ENCODE results near the gene APH1B. TPM values are rescaled to one million over a fixed set of nuclear protein-coding genes. Genes with fewer than 3 reads are reported as not detected.
A peak's percentile ranks its signal among the peaks of the same experiment; 100 is the strongest.
"Not testable (repeated sequence)": the region's sequence is repeated elsewhere in the genome, so short reads cannot be mapped to it uniquely, and the experiment has no call there.

The APH1B gene
- total and polyA plus RNA-seq, 9 of the 15 experiments (the other 6 are each of a cell fraction or from before 2014, with no cell fraction given) = 5.1 to 9.7 (median 7.0) TPM

DNA sequence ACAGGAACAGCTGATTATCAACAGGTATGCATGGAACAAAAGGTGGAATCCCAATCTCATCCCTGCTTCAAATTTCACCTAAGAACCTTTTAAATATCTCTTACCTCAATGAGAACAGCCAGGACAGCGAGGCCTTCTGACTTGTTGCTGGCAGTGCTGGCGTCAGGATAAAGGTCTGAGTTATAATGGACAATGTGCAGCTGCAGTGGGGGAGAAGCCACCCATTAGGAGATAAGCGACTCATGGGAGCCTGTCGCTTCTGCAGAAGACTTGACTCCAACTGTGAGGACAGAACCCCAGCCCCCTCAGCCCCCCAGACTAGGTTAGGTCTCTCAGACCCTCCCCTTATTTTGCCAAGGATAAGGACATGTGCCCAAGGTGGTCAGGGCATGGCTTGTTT, 64.5 kb downstream of the APH1B start (continued):
- TF ChIP-seq TCF3 (CRISPR knock-in tag; IDR thresholded peaks at IDR 0.05) (peak; percentile 77), POLR2AphosphoS5 (IDR thresholded peaks at IDR 0.05; ENCODE audit: control insufficient read depth, insufficient read depth, low read depth, low read length) (peak; percentile 28; the same call in 1 of the 2 replicates), ZBTB7A (IDR thresholded peaks at IDR 0.05; ENCODE audit: borderline replicate concordance, control insufficient read depth, low read depth, low read length) (peak; percentile 55)

DNA sequence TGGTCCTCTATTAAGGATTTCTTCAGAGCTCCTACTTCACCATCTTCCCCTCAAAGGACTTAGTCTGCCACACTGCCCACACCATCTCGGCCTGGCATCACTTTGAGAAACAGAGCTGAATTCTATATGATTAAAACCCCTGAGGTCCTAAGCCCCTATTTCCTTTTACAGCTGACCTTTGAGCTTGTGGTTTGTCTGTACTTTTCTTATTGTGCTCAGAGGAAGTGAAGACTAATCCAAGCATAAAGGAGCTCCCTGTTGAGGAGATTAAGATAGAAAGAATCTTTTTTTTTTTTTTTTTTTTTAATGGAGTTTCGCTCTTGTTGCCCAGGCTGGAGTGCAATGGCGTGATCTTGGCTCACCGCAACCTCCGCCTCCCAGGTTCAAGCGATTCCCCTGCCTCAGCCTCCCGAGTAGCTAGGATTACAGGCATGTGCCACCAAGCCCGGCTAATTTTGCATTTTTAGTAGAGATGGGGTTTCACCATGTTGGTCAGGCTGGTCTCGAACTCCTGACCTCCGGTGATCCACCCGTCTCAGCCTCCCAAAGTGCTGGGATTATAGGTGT, 65.7 kb downstream of the APH1B start:
- H3K4me2 ChIP-seq (ENCODE audit: insufficient read depth, low read length); H4K20me1 ChIP-seq (replicated peaks; ENCODE audit: control insufficient read depth, insufficient read depth, low read length); ATAC-seq; H3K27me3 ChIP-seq (ENCODE audit: control insufficient read depth in 2 of 2, insufficient read depth in 2 of 2, low read length in 2 of 2); FAIRE-seq; DNase-seq (ENCODE audit: extremely low read depth in 1 of 4, low spot score in 3 of 4); H3K27ac ChIP-seq (ENCODE audit: extremely low read depth, low read depth, low read length); H2AFZ ChIP-seq (ENCODE audit: low read depth, low read length); BruUV-seq (replicated peaks); H3K4me3 ChIP-seq; H3K9me1 ChIP-seq (ENCODE audit: control insufficient read depth, insufficient read depth, low read length); H3K9me3 ChIP-seq (replicated peaks; ENCODE audit: control insufficient read depth, insufficient read depth, low read depth, low read length); in situ Hi-C loops (cut with MboI); H3K36me3 ChIP-seq (ENCODE audit: control insufficient read depth, insufficient read depth, low read length); H3K9ac ChIP-seq (ENCODE audit: insufficient read depth in 1 of 2, low read depth in 2 of 2, low read length in 2 of 2); H3K79me2 ChIP-seq (ENCODE audit: control insufficient read depth, insufficient read depth, low read length); CTCF ChIA-PET (ENCODE audit: low intra/inter-chr PET ratio): not testable (repeated sequence)
- H3K4me1 ChIP-seq (replicated peaks in 1 of 2; ENCODE audit: control insufficient read depth in 2 of 2, insufficient read depth in 2 of 2, low read length in 2 of 2) = peaks cover 11 to 38% of the 10 kb centered on the region in 2 experiments
- intact Hi-C loops (cut with micrococcal nuclease) = loop anchor here (5.0 kb wide), 1 partner anchor 49 kb away; no protein-coding TSS in a partner anchor
- 58% methylated on average over 8 of the region's 11 CpGs for WGBS (ENCODE audit: insufficient coverage, low coverage, missing lambda C conversion rate)
- TF ChIP-seq SPI1 (IDR thresholded peaks at IDR 0.05; ENCODE audit: borderline replicate concordance, low read depth, low read length) (peak; percentile 22; the same call in 1 of the 2 replicates), TCF3 (CRISPR knock-in tag; IDR thresholded peaks at IDR 0.05) (0 out of 2 replicates have a peak, but pooled peaks have one; percentile 13)
- POLR2A ChIA-PET = interaction anchor here (1.0 kb wide), 1 partner anchor 13 kb away, joined by 4 read pairs; no protein-coding TSS in a partner anchor
